Testis (tissue), 2 donors: ENCODE data around the gene CAPZB.

Experiments used
- POLR2A ChIP-seq: fragments of 450-650 bp; IDR thresholded peaks from one replicate; pipeline ENCODE4 v1.6.1; 2017; ENCODE audit warnings: antibody characterized with exemption, mild to moderate bottlenecking, moderate library complexity
- TF ChIP-seq, protein P1 (sequence below), 3 experiments: fragments of 450-650 bp in 2 of 3; fragments of 200-600 bp in 1 of 3; sonication (generic) in 1 of 3; IDR thresholded peaks; one replicate each; pipeline ENCODE4 v1.5.1; 2016 to 2019; ENCODE audit warnings: antibody characterized with exemption in 3 of 3, mild to moderate bottlenecking in 2 of 3, moderate library complexity in 1 of 3

DNA sequence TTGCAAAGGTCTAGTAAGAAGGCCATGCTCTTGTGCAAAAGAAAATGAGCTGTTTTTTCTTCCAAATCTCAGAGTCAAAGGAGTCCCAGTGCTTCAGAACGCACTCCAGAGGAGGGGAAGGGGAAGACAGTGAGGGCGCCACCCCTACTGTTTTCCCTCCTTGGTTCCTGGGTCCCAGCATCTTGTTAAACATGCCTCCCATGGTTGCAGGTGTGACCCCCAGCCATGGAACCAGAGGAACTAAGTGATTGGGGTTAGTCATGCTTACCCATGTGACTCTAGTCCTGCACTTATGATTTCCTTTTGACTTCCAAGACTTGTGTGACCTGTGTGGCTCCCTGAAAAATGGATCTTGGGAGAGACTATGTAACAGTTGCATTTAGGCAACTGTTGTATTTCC is 190.7 kb downstream of the CAPZB start:
- TF ChIP-seq, protein P1, sequence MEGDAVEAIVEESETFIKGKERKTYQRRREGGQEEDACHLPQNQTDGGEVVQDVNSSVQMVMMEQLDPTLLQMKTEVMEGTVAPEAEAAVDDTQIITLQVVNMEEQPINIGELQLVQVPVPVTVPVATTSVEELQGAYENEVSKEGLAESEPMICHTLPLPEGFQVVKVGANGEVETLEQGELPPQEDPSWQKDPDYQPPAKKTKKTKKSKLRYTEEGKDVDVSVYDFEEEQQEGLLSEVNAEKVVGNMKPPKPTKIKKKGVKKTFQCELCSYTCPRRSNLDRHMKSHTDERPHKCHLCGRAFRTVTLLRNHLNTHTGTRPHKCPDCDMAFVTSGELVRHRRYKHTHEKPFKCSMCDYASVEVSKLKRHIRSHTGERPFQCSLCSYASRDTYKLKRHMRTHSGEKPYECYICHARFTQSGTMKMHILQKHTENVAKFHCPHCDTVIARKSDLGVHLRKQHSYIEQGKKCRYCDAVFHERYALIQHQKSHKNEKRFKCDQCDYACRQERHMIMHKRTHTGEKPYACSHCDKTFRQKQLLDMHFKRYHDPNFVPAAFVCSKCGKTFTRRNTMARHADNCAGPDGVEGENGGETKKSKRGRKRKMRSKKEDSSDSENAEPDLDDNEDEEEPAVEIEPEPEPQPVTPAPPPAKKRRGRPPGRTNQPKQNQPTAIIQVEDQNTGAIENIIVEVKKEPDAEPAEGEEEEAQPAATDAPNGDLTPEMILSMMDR (IDR thresholded peaks at IDR 0.05) = no peak
- no peak for TF ChIP-seq POLR2A
